Adrenal gland (tissue), 5 donors: Measurements from ENCODE around the gene RTL5.

Experiments
- POLR2A ChIP-seq, 2 donors: fragments of 450-650 bp; IDR thresholded peaks; one replicate each; pipeline ENCODE4 v1.6.1; 2017; ENCODE audit warnings: antibody characterized with exemption in 2 of 2, mild to moderate bottlenecking in 2 of 2, moderate library complexity in 1 of 2
- TF ChIP-seq, protein P1 (sequence below), 6 experiments: fragments of 450-650 bp in 4 of 6; fragments of 200-600 bp in 2 of 6; sonication (generic) in 1 of 6; IDR thresholded peaks; 1 replicate in 5 of 6; 2 replicates in 1 of 6; pipeline versions ENCODE4 v1.5.1 to v1.8.0; 2016 to 2021; ENCODE audit warnings: antibody characterized with exemption in 6 of 6, mild to moderate bottlenecking in 2 of 6, moderate library complexity in 1 of 6
- donor health status: DM: no; HTN: no; CAD: no.

DNA sequence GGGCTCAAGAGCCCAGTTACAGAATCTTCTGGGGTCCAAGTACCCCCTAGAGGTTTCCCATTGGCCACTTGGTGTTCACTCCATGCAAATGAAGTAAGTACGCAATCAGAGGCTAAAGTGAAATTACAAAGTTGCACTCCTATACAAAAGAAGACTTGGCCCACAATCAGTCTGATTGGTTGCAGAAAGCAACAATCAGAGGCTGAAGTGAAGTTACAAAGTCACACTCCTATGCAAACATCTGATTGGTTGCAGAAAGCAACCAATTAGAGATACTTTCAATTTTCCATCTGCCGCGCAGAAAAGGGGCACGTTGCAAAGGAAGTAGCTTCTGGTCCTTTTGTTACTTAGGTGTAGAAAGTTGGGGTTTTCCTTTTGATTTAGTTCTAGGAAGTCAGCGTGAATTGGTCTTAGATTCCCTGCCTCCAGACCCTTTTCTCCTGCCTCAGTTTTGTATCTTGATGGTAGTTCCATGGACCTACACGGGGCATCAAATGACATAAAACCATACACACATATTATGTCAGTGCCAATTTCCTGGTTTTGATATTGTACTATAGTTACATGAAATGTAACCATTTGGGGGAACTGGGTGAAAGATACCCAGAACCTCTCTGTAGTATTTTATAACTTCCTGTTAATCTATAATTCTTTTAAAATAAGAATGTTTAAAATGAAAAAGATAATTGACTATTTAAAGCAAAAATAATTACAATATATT is 37.5 kb upstream of the RTL5 start:
- TF ChIP-seq, protein P1, sequence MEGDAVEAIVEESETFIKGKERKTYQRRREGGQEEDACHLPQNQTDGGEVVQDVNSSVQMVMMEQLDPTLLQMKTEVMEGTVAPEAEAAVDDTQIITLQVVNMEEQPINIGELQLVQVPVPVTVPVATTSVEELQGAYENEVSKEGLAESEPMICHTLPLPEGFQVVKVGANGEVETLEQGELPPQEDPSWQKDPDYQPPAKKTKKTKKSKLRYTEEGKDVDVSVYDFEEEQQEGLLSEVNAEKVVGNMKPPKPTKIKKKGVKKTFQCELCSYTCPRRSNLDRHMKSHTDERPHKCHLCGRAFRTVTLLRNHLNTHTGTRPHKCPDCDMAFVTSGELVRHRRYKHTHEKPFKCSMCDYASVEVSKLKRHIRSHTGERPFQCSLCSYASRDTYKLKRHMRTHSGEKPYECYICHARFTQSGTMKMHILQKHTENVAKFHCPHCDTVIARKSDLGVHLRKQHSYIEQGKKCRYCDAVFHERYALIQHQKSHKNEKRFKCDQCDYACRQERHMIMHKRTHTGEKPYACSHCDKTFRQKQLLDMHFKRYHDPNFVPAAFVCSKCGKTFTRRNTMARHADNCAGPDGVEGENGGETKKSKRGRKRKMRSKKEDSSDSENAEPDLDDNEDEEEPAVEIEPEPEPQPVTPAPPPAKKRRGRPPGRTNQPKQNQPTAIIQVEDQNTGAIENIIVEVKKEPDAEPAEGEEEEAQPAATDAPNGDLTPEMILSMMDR (IDR thresholded peaks at IDR 0.05) = no peak
- TF ChIP-seq POLR2A (IDR thresholded peaks at IDR 0.05) = no peak
